ENCODE measurements around the gene GRK5.

The GRK5 gene

DNA sequence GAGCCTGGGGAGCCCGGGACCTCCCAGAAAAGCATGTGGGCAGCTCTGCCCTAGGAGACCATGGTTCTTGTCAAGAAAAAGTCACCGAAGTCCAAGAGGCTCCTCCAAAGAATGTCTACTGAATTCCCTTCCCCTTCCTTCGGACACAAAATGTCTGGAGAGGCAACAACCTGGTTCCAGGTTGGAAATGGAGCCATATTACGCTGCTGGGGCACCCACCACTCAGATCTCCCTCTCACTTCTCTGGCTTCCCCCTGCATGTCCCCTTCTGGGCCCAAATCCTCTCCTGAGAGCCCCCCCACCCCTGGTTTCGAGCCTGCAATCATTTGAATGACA lies 282.6 kb downstream of the GRK5 start:
- TF ChIP-seq, protein P1, sequence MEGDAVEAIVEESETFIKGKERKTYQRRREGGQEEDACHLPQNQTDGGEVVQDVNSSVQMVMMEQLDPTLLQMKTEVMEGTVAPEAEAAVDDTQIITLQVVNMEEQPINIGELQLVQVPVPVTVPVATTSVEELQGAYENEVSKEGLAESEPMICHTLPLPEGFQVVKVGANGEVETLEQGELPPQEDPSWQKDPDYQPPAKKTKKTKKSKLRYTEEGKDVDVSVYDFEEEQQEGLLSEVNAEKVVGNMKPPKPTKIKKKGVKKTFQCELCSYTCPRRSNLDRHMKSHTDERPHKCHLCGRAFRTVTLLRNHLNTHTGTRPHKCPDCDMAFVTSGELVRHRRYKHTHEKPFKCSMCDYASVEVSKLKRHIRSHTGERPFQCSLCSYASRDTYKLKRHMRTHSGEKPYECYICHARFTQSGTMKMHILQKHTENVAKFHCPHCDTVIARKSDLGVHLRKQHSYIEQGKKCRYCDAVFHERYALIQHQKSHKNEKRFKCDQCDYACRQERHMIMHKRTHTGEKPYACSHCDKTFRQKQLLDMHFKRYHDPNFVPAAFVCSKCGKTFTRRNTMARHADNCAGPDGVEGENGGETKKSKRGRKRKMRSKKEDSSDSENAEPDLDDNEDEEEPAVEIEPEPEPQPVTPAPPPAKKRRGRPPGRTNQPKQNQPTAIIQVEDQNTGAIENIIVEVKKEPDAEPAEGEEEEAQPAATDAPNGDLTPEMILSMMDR (IDR thresholded peaks at IDR 0.05; ENCODE audit: insufficient read depth, low read length, missing control alignments), result no peak
- DNase-seq (ENCODE audit: low read depth, low spot score), result no peak
- ChIA-PET CTCF (interaction anchor here (0.6 to 6.3 kb wide), 31 partner anchors 8 to 295 kb away, joined by 3 to 62 read pairs (median 3); partner anchors contain the start of genes GRK5 and TIAL1), POLR2A (interaction anchor here (0.6 to 1.0 kb wide), 2 partner anchors 53 to 329 kb away, joined by 3 read pairs; partner anchors contain the start of gene RGS10)
- H3K4me3 ChIP-seq (ENCODE audit: low read depth, low read length), result no peak overlapping the region

DNA sequence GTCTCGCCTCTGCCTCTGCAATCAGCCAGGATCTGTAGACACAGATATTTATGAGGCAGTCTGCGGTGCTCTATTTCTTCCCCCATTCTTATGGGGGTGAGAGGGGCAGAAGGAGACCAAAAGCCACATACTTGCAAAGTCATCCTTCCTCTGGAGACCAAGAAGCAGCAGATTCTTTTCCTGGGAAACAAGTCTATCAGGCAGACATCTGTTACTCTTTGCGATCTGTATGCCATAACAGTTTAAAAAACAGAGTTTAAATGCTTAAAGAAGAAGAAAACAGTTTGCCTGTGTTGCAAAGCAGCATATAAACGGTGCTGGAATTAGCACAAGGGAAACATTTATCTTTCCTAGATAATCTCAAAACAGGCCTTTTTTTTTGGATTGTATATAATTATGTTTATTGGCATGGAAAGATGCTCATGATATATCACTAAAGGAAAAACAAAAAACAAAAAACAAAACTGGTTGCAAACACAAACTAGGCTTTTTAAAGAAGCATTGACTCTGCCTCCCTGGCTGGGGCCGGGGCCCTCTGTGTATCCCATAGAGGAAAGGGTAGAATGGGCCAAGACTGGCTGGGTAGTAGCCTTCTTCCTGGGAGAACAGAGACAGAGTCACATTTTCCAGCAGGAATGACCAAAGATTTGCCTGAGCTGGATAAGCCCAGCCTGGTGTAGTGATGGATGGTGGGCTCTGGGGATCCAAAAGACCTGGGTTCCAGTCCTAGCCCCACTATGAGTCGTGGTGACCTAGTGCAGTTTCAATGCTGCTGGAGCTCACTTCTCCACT lies 284.8 kb downstream of the GRK5 start:
- ChIA-PET POLR2A (no interaction called here), CTCF (interaction anchor here (6.3 kb wide), 1 partner anchor 293 kb away, joined by 62 read pairs; no protein-coding TSS in a partner anchor)
- TF ChIP-seq, protein P1 (IDR thresholded peaks at IDR 0.05; ENCODE audit: insufficient read depth, low read length, missing control alignments), result no peak
- no peak overlapping the region for H3K4me3 ChIP-seq (ENCODE audit: low read depth, low read length)
- DNase-seq (ENCODE audit: low read depth, low spot score), result no peak

- TF ChIP-seq, protein P1 (IDR thresholded peaks at IDR 0.05; ENCODE audit: insufficient read depth, low read length, missing control alignments), result no peak
- H3K4me3 ChIP-seq (ENCODE audit: low read depth, low read length), result no peak overlapping the region
- DNase-seq (ENCODE audit: low read depth, low spot score), result no peak
- CTCF ChIA-PET, result interaction anchor here (1.6 to 2.7 kb wide), 2 partner anchors 50 to 294 kb away, joined by 3 to 11 read pairs; no protein-coding TSS in a partner anchor
- POLR2A ChIA-PET, result interaction anchor here (1.7 kb wide), 1 partner anchor 49 kb away, joined by 4 read pairs; the partner anchor contains the start of gene RGS10
Measured at GRCh38 chr10:119493155-119493554, 285.8 kb downstream of the GRK5 start.

GRCh38 chr10:119494236-119495020 lies 287.1 kb downstream of the GRK5 start:
- CTCF ChIA-PET, result interaction anchor here (1.0 to 2.7 kb wide), 7 partner anchors 15 to 295 kb away, joined by 3 to 11 read pairs (median 3); no protein-coding TSS in a partner anchor
- DNase-seq (ENCODE audit: low read depth, low spot score), result no peak

GRCh38 chr10:119495021-119495505 lies 287.7 kb downstream of the GRK5 start:
- TF ChIP-seq, protein P1 (IDR thresholded peaks at IDR 0.05; ENCODE audit: insufficient read depth, low read length, missing control alignments), result no peak
- no peak for DNase-seq (ENCODE audit: low read depth, low spot score)
- no peak overlapping the region for H3K4me3 ChIP-seq (ENCODE audit: low read depth, low read length)
- CTCF ChIA-PET, result interaction anchor here (1.0 to 2.7 kb wide), 4 partner anchors 16 to 296 kb away, joined by 3 to 11 read pairs (median 3); no protein-coding TSS in a partner anchor
- POLR2A ChIA-PET, result interaction anchor here (1.7 kb wide), 1 partner anchor 48 kb away, joined by 4 read pairs; the partner anchor contains the start of gene RGS10

More at GRCh38 chr10:119494236-119495020, 287.1 kb downstream of the GRK5 start:
- POLR2A ChIA-PET, result interaction anchor here (1.7 kb wide), 1 partner anchor 48 kb away, joined by 4 read pairs; the partner anchor contains the start of gene RGS10
- TF ChIP-seq, protein P1 (IDR thresholded peaks at IDR 0.05; ENCODE audit: insufficient read depth, low read length, missing control alignments), result no peak
- no peak overlapping the region for H3K4me3 ChIP-seq (ENCODE audit: low read depth, low read length)
